GM10847 (cell line): ENCODE data around the gene TRAPPC2L.

Source experiments
- POLR2A ChIP-seq: IDR thresholded peaks from 2 replicates; pipeline ENCODE4 v1.6.1; 2011; ENCODE audit not compliant: insufficient read length; ENCODE audit errors: extremely low read depth

Gene TRAPPC2L

DNA sequence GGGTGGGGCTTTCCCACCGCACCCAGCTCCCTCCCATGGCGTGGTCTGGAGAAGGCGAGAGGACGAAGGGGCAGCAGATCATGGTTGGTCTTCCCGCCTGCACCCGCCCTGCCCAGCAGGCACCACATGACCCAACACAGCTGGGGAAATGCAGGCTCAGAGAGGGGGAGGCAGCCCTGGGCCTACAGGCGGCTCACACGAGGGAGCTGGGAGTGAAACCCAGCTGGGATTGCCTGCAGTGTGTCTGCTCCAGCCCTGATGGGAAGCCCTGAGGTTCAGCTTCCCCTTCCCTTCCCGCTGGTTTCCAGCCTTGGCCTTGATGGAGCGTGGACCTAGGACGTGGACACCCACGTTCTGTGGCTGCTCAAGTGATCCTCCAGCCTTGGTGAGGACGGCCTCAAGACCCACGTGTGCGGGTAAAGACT is 29.5 kb downstream of the TRAPPC2L start:
- TF ChIP-seq POLR2A = no peak

DNA sequence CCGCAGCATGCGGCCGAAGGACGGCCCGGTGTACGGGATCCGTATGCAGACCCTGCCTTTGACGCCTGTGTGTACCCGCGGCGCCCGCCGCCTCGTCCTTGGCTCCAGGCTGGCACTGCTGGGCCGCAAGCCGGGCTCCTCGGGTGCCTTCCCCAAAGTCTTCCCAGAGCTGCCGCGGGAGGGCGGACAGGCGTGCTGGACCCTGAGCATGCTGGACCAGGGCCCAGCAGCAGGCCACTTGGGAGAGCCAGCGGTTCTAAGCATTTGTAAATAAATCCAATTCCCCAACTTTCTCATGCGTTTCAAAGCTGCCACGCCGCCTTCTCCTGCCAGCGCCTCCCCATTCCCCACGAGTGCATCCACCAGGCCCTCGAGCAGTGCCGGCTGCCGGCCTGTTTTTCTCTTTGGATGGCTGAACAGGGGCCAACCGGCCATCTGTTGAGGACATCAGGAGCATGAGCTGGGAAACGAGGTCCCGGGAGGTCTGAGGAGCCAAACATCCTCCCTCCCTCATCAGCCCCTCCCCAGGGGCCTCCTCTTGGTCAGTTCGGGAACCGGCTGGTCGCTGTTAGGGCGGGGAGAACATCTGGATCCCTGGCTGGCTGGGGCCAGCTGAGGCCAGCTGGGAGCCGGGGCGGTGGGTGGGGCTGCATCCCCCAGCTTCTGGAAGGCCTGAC is 30.1 kb downstream of the TRAPPC2L start:
- TF ChIP-seq POLR2A = no peak

DNA sequence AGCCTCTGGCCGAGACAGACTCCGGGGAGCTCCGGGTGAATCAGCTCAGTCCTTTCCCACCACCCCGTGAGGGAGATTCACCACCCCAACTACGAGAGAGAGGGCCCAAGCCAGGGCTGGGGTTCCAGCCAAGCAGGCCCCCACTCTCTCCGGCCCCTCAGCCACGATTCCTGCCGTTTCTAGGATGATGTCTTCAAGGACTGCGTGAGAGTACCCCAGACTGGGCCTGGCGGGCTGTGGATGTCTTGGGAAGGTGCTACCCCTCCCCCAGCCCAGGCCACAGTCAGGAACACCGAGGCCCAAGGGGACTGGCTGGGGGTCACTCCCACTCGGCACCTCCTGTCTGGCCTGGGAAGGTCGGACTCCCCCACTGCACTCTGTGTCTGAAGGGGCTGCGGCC is 31.1 kb downstream of the TRAPPC2L start:
- TF ChIP-seq POLR2A = no peak

DNA sequence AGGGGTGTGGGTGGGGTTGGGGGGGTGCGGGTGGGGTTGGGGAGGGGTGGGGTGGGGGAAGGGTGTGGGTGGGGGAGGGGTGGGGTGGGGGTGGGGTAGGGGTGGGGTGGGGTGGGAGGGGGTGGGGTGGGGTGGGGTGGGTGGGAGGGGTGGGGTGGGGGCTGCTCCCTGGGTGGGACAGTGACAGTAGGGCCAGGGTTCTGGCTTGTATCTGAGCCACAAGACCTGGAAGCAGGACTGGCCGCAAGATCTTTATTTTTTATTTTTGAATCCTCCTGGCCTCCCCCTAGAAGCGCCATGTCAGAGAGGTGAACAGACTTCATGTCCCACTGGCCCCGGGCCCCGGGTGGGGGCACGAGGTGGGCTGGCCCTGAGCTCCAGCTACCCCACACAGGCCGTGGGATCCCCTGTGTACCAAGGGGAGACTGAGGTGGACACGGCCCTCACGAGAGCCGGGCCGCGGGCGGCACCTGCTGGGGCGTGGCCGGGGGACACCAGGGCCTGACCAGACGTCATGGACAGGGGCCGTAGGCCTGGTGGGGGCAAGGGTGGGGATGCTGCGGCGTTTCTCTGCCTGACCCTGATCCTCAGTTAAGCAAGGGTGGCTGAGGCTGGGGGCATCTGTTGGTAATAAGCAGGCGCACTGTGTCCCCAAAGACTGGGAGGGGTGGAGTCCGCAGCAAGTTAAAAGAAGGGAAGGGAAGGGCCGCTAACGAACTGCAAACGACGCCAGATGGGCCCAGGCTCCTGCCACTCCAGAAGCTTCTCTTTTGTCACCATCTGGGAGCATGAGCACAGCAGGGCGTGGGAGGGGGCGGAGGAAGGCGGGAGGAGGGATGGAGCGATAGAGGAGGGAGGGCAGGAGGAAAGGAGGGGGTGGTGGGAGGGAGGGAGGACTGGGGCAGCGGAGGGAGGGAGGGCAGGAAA is 31.8 kb downstream of the TRAPPC2L start:
- TF ChIP-seq POLR2A = no peak

DNA sequence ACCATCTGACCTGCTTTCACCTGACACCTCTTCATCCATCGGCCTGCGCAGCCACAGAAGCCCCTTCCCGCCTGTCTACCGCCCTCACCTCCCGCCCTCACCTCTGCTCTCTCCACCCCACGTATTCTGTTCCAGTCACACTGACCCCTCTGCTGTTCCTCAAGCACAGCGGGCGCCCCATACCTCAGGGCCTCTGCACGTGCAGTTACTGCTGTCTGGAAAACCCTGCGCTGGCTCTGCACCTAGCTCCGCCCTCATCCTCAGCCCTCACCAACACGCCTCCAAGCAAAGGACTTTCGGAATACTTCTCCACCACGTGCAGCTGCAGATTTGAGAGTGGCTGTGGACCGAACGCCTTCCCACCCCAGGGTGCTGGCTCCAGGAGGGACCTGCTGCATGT is 34.2 kb downstream of the TRAPPC2L start:
- TF ChIP-seq POLR2A = no peak

DNA sequence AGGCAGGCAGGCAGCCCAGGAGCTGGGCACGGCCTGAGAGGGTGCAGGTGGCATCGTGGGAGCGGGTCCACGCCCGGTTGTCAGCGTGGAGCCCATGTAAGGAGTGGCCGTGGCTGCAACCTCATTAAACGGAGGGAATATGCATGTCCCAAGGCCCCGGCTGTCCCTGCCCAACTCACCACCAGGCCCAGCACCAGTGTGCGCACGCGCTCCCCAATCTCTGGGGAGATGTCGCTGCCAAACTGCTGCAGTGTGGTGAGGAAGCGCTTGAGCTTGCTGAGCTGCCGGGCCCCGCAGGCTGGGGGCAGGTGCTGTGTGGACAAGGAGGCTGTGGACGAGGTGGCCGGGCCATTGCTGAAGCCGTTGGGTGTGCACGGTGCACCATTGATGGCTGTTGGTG is 35.1 kb downstream of the TRAPPC2L start:
- no peak for TF ChIP-seq POLR2A

DNA sequence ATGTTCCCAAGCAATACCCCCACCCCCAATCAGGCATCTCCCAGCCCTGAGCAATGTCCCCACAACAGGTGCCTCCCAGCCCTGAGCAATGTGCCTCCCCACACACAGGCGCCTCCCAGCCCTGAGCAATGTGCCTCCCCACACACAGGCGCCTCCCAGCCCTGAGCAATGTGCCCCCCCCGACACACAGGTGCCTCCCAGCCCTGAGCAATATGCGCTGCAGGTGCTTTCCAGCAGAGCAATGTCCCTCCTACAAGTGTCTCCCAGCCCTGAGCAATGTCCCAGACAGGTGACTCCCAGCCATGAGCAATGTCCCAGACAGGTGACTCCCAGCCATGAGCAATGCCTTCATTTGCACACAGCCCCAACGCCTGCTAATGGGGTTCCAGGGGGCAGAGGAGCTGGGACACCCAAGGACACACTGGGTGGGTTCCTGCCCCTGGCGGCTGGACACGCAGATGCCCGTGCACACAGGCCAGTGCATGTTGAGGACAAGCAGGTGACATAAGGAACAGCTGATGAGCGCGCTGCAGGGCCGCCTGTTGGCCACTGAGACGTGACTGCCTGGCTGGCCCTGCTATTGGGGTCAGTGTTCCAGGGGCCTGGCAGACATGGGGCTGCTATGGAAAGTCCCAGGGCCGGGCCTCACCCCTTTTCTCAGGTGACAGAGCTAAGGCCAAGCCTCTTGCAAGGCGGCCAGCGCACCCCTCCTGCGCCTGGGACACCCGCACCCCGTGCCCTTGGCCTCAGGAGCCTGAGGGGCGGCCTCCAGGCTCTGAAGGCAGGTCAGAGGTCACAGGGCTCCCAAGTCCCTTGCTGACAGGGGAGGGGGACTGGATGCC is 36.4 kb downstream of the TRAPPC2L start:
- TF ChIP-seq POLR2A = no peak

DNA sequence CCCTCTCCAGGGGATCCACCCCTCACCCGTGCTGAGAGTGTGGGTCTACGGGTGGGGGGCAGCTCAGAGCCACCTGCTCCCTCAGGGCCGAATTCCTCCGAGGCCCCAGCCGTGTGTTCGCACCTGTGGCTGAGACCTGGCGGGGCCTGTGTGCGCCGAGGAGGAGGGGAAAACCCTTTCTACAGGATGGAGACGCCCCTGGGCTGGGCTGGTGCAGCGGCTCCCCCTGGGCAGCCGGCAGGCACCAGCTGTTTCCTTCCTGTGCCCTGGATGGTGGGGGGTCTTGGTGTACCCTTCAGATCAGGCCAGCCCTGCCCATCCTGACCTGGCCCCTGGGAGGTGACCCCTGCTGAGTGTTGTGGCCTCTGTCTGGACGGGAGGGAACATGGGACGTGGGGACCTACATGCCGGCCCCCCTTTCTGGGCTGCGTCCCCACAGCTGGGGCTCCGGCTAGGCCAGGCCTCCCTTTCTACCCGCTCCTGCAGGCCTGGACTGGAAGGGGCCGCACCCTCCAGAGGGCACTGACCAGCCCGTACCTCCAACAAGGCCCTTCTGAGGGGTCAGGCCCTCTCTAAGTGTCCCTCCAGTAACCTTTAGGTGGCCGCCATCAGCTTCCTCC is 37.9 kb downstream of the TRAPPC2L start:
- TF ChIP-seq POLR2A = no peak

DNA sequence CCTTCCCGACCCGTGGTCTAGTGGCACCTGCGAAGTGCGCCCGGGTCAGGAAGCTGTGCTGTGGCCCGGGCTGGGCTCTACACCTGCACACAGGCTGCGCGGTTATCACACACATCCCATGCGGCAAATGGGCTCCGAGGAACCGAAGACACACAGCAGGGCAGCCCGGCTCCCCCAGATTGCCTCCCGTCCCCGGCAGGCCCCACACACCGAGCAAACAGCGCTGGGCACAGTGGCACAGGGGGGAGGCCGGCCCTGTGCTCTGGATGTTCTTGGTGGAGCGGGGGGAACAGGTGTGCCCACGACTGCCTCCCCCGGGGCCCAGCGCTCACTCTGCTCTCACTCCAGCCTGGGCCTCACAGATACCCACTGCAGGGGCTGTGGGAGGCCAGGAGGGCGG is 38.4 kb downstream of the TRAPPC2L start:
- TF ChIP-seq POLR2A = no peak

DNA sequence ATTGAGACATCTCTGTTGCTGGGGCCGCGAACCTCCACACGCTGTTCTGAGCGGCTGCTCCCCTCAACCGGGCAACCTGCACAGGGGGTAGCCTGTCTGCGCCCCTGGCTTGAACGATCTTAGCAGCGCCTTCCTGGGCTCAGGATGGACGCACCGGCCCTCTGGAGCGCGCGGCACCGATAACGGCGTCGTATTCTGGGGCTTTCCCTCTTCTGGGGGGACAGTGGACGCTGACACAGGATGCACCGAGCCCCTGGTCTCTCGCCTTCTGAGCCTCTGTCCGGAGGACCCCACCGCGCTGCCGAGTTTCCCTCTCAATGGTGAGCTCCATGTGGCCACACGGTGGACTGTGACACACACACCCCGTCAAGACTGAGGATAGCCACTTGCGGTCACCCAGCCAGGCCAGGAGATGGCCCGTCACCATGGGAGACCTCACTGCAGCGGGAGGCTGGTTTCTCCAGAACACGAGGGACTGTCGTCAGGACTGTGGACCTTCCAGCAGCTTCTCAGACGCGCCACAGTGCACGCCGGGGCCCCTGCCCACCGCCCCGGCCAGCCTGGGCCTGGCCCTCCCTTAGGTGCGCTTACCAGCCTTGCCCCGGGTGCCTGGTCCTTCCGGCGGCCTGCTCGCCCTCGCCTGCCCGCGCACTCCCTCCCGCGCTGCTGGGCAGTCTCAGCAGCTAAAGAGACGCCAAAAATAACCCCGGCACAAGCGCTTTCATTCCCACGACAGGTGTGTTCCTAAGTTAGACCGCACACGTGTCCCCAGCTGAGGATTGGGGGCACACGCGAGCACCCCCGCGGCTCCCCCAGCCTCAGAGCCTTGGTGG is 39.5 kb downstream of the TRAPPC2L start:
- no peak for TF ChIP-seq POLR2A

DNA sequence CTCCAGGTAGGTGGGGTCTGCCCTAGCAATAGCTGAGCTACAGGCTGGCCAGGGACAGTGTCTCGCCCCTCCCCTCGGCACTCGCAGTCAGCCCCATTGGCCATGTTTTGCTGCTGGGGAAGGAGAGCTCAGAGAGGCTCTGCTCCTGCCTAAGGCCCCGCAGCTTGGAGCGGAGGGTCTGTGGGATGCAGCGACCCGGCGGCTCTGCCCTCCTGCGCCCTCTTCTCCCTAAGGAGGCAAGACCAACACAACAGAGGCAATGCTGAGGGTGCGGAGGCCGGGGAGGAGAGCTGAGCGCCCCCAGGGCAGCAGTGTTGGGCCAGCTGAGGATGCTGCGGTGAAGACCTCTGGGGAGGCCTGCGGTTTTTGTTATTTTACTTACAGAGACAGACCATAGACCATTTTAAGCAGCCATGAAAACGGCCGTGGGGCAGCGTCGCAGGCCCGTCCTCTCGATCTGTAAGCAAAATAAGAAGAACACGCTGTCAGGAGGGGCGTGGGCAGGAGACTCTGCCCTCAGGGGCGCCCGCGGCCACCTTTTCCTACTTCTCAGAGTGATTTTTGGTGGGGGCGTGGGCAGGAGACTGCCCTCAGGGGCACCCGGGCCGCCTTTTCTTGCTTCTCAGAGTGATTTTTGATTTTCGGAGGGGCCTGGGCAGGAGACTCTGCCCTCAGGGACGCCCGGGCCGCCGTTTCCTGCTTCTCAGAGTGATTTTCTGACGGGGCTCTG is 40.9 kb downstream of the TRAPPC2L start:
- TF ChIP-seq POLR2A = no peak

DNA sequence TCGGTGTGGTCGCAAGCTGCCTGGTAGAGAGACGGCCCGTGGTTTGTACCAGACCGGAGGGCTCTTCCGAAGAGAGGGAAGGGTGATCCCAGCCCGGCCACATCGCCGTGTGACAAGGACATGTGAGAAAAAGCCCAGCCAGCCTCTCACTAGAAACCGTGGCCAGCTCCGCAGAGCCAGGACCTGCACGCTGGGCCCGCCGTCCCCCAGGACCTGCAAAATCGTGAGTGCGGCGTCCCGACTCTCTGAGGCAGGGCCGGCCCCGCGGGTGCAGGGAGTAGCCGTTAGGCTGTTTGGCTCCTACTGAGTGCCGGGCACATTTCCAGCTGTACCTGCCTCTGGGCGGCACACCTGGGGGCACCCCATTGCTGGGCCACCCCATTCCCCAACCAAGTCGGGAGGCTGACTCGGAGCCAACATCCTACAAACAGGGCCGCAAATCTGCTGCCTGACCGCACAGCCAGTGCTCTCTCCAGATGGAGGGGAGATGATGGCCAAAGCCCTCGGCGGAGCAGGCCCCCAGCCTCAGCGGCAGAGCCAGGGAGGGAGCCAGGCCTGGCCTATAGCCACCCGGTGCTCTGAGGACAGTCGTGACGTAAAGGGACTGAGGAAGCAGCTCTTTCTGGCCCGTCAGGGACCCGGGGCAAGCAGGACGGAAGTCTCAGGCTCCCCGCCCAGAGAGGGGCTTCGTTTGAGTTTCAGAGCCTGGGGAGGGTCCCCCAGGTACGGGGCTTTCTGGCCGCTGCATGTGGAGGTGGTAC is 43.2 kb downstream of the TRAPPC2L start:
- TF ChIP-seq POLR2A = no peak

DNA sequence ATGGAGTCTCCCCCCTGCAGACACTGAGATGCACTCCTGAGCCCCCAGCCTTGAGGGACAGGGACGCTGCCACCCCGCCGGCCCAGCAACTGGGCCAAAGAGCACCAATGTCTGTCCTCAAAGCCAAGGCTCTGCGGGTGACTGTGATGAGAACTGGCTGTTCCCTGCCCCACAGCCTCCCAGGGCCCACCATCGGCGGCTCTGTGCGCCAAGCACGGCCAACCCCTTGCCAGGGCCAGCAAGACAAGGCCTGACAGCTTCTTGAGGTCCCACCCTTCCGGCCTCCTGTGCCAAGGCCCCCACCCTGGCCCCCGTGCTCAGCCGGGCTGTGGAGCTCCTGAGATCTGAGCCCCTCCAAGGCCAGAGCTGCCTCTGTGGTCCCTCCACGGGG is 43.7 kb downstream of the TRAPPC2L start:
- no peak for TF ChIP-seq POLR2A
